ENCODE data around the gene LRRC3. TPM values are rescaled to one million over a fixed set of nuclear protein-coding genes. Genes with fewer than 3 reads are reported as not detected.

Gene LRRC3
- total RNA-seq, 2 donors from 2014 or later, result 1.6 to 7.1 TPM

GRCh38 chr21:44480200-44481053 is 25.1 kb downstream of the LRRC3 start:
- Histone ChIP-seq H3K27ac (no peak overlapping the region), H3K4me1 (replicated peaks) (no peaks in the 10 kb centered on the region), H3K27me3 (replicated peaks; ENCODE audit: insufficient read depth) (no peaks in the 10 kb centered on the region), H3K36me3 (no peaks in the 10 kb centered on the region), H3K4me3 (no peak overlapping the region), H3K9me3 (no peaks in the 10 kb centered on the region)
- WGBS, result 71% methylated on average over 15 of the region's 16 CpGs
- intact Hi-C loops (cut with DNase I), result no loop called here
- no peak for DNase-seq (ENCODE audit: low spot score)
- TF ChIP-seq CTCF (IDR thresholded peaks at IDR 0.05) (no peak), POLR2AphosphoS5 (IDR thresholded peaks at IDR 0.05) (no peak), POLR2A (IDR thresholded peaks at IDR 0.05) (no peak)

- DNase-seq (ENCODE audit: low spot score), result no peak
- H3K27me3 ChIP-seq (replicated peaks; ENCODE audit: insufficient read depth), result no peaks in the 10 kb centered on the region
- intact Hi-C loops (cut with DNase I), result no loop called here
- H3K4me3 ChIP-seq, result no peak overlapping the region
- TF ChIP-seq POLR2A (IDR thresholded peaks at IDR 0.05), result no peak
- TF ChIP-seq CTCF (IDR thresholded peaks at IDR 0.05), result no peak
- TF ChIP-seq POLR2AphosphoS5 (IDR thresholded peaks at IDR 0.05), result no peak
- H3K4me1 ChIP-seq (replicated peaks), result no peaks in the 10 kb centered on the region
- 76% methylated on average over 14 of the region's 14 CpGs for WGBS
- no peaks in the 10 kb centered on the region for H3K36me3 ChIP-seq
- no peak overlapping the region for H3K27ac ChIP-seq
- no peaks in the 10 kb centered on the region for H3K9me3 ChIP-seq
Measured at GRCh38 chr21:44482581-44483287, 27.4 kb downstream of the LRRC3 start.

GRCh38 chr21:44483288-44484237 is 28.3 kb downstream of the LRRC3 start:
- intact Hi-C loops (cut with DNase I), result no loop called here
- TF ChIP-seq POLR2AphosphoS5 (IDR thresholded peaks at IDR 0.05), result no peak
- TF ChIP-seq POLR2A (IDR thresholded peaks at IDR 0.05), result no peak
- TF ChIP-seq CTCF (IDR thresholded peaks at IDR 0.05), result no peak
- DNase-seq (ENCODE audit: low spot score), result no peak
- WGBS, result 76% methylated on average over 28 of the region's 28 CpGs
- Histone ChIP-seq H3K9me3 (no peaks in the 10 kb centered on the region), H3K4me1 (replicated peaks) (no peaks in the 10 kb centered on the region), H3K36me3 (no peaks in the 10 kb centered on the region), H3K27ac (no peak overlapping the region), H3K27me3 (replicated peaks; ENCODE audit: insufficient read depth) (no peaks in the 10 kb centered on the region), H3K4me3 (no peak overlapping the region)

- intact Hi-C loops (cut with DNase I), result no loop called here
- Histone ChIP-seq H3K4me3 (no peak overlapping the region), H3K9me3 (no peaks in the 10 kb centered on the region), H3K27ac (no peak overlapping the region), H3K4me1 (replicated peaks) (no peaks in the 10 kb centered on the region), H3K36me3 (no peaks in the 10 kb centered on the region), H3K27me3 (replicated peaks; ENCODE audit: insufficient read depth) (no peaks in the 10 kb centered on the region)
- DNase-seq (ENCODE audit: low spot score), result no peak
- TF ChIP-seq POLR2AphosphoS5 (IDR thresholded peaks at IDR 0.05) (no peak), POLR2A (IDR thresholded peaks at IDR 0.05) (no peak)
- 89% methylated on average over 33 of the region's 43 CpGs for WGBS
Measured at GRCh38 chr21:44484498-44485253, 29.4 kb downstream of the LRRC3 start.

Measured in prostate gland (tissue), 2 donors.